DMS153 (cell line): Measurements from ENCODE around the gene HSF2.
"Not testable (repeated sequence)": the region's sequence is repeated elsewhere in the genome, so short reads cannot be mapped to it uniquely, and the experiment has no call there.

Source experiments
- DNase-seq: peaks from one replicate; lab custom pipeline; 2025; lab: John Stamatoyannopoulos, UW

Gene HSF2

DNA sequence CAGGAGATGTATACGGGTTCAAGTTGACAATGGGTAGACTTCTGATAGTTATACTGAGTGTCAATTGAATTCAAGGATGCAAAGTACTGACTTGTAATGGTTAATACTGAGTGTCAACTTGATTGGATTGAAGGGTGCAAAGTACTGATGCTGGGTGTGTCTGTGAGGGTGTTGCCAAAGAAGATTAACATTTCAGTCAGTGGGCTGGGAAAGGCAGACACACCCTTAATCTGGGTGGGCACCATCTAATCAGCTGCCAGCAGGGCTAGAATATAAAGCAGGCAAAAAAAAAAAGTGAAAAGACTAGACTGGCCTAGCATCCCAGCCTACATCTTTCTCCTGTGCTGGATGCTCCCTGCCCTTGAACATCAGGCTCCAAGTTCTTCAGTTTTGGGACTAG, 55.7 kb downstream of the HSF2 start:
- DNase-seq: not testable (repeated sequence)

DNA sequence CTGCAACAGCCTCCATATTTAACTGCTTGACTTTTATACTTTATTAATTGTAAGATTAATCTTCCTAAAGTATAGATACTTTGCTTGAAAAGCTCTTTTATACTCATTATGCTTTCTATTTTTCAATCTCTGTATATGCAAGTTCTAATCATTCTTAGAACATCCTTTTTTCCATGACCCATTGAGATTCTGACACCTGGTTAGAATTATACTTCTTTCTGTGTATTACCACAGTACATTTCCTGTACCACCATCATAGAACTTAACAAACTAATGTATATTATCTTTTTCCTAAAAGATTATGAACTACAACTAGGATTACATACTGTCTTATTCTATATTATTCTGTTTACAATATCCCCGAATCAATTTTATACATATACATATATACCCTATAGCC, 58.6 kb downstream of the HSF2 start:
- DNase-seq: no peak

DNA sequence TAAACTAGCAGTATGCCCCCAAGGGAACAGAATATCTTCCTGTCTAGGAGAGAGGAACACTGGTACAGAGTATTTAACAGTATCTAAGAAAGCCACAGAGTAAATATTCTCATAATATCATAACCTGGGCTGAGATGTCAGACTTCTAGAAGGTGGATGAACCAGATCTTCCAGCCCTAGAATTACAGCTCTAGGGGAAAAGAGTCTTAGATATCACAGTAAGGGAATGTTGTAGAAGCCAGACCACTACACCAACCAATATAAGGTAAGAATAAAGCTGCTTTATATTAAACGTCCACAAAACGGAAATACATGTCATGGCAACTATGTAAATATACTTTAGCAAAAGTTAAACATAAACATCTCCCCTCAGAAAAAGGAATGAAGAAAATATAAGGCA, 59.8 kb downstream of the HSF2 start:
- no peak for DNase-seq

GRCh38 chr6:122459865-122460416, 60.5 kb downstream of the HSF2 start:
- not testable (repeated sequence) for DNase-seq

- no peak for DNase-seq
Observed at GRCh38 chr6:122461885-122462284, 62.4 kb downstream of the HSF2 start.

GRCh38 chr6:122471107-122472021, 71.9 kb downstream of the HSF2 start, which contains the start of gene SERINC1:
Gene SERINC1 (minus strand): TSS chr6:122471807. CDS start chr6:122471737, 70 bp downstream.
- peak; percentile 82 for DNase-seq

GRCh38 chr6:122472022-122472340, 72.5 kb downstream of the HSF2 start:
- DNase-seq: no peak

GRCh38 chr6:122476131-122476530, 76.7 kb downstream of the HSF2 start:
- DNase-seq: no peak

- no peak for DNase-seq
Observed at GRCh38 chr6:122482750-122483080, 83.3 kb downstream of the HSF2 start.
